NCI-H524 (cell line): ENCODE data around the gene SCEL.
A peak's percentile ranks its signal among the peaks of the same experiment; 100 is the strongest.
"Not testable (repeated sequence)": the region's sequence is repeated elsewhere in the genome, so short reads cannot be mapped to it uniquely, and the experiment has no call there.

Source experiments
- DNase-seq, 2 experiments: peaks; one replicate each; lab custom pipeline; 2025; lab: John Stamatoyannopoulos, UW

The SCEL gene

DNA sequence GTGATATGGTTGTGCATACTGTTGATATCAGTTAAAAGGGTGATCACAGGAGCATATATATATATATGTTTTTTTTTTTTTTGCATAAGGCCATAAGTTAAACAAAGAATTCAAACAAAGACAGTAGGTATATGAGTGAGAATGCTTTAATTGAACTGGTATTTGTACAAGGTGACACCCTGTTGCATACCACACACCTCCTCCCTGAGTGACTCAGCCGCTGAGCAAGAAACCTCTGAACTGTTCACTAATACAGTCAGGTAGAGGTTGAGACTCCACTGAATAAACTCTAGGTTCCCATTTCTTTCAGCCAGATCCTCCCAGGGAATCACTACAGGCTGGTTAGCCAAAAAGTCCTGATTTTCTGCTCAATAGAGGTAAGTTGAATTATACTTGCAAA, at the start of gene SCEL:
Gene SCEL (plus strand): TSS at position 259 of the 400 bp plus-strand sequence. CDS start 20,170 bp downstream, outside the sequence.
- DNase-seq, result no peak

GRCh38 chr13:77489566-77490337, 45.8 kb upstream of the SCEL start:
- no peak for DNase-seq

- peak; percentile 49 to 73 for DNase-seq
Observed at GRCh38 chr13:77492982-77493381, 42.5 kb upstream of the SCEL start.

- no peak for DNase-seq
Observed at GRCh38 chr13:77494226-77494625, 41.3 kb upstream of the SCEL start.

DNA sequence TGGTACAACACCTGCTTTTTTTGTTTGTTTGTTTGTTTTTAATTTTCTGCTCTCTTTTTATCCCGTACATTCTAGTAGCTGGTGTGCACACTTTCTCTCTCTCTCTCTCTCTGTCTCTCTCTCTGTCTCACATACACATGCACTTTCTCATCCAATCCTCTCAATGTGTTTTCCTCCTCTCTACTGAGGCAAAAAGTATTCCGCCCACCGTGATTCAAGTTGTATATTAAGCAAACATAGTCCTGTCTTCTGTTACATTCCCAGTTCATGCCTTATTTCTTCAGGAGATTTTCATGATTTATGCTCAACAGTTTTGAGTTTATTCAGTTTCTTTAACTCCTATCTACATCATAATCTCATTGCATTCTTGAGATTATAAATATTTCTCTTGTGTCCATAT, 38.2 kb upstream of the SCEL start:
- DNase-seq, result no peak

- DNase-seq, result no peak
Observed at GRCh38 chr13:77497835-77498234, 37.7 kb upstream of the SCEL start.

GRCh38 chr13:77502104-77502720, 33.3 kb upstream of the SCEL start:
- DNase-seq, result no peak

DNA sequence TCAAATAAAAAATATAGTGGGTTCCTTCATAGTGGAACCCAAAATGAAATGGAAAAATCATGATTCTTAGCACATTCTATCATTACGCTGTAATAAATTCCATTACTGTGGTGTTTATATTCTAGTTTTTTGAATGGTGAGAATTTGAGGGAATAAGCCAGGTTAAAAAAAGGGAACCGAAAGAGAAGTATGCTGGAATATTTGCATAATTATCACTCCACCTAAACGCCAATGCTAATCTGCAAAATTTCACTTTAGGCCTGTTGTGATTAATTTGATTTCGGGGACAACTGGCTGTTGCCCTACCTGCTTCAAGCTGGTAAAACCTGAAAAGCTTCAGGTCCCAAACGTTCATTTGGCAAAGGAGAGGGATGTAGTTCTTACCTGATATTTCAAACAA, 32.1 kb upstream of the SCEL start:
- no peak for DNase-seq

GRCh38 chr13:77506874-77507273, 28.6 kb upstream of the SCEL start:
- DNase-seq, result peak in 1 of 2 experiments; percentile 9

DNA sequence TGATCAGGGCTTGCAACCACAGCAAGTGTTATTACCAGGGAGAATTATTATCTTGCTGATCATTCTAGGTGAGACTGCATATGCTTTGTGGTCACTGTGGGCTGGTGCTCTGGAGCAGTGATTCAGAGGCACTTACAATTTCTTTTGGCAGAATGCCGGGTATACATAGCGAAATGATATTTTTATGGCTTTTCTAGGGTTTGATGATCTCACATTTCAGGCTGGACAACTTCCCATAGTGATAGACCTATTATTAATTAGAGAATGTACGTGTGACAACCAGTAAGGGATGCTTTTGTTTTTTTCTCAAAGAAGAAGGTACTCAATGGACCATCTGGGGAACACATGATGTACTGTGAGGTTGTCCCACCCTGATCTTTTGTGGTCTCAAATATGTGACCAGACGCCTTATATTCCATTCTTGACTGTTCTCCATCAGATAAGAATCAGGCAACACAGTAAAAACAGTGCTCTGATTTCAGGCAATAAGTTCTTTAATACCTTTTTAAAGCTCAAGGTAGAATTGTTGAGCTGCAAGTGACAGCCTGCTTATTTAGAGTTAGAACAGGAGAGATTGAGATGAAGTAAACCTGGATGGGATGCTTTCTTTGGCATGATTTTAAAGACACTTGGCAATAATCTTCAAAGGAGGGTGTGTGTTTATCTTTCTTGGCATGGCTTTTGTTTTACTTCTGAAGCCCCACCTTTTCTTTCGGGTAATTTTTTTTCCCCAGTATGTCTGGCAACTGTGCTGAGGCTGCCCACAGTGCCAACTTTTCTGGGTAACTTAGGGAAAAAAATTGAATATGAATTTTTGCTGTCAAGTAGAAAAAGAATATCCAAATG, 27.4 kb upstream of the SCEL start:
- DNase-seq, result no peak

DNA sequence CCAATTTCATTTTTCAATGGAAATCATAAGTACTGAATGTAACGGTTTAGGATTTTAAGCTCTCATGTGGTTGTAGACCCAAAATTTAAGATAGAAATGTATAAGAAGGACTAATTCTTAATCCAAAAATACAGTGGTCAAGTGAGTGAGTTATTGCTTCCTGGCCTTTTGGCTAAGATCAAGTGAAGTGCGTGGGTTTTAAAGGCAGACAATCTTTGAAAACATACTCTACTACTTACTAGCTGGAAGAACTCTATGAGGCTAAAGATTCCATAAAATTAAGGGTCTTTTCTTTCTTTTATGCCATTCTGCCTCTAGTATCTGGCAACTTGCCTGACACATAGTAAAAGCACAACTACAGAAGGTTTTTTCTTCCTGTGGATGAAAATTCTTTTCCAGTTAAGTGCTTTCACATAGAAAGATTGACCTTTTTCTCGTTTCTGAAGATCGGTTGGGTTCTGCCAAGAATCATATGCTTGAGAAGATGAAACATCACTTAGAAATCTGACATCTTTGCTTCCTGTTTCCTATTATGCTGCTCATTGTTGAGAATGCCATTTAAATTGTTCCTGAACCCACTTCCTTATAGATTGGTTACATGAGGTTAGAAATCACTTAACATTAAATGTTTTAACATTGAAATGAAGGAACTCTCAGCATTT, 26.4 kb upstream of the SCEL start:
- no peak for DNase-seq

GRCh38 chr13:77510156-77510555, 25.4 kb upstream of the SCEL start:
- DNase-seq, result no peak

DNA sequence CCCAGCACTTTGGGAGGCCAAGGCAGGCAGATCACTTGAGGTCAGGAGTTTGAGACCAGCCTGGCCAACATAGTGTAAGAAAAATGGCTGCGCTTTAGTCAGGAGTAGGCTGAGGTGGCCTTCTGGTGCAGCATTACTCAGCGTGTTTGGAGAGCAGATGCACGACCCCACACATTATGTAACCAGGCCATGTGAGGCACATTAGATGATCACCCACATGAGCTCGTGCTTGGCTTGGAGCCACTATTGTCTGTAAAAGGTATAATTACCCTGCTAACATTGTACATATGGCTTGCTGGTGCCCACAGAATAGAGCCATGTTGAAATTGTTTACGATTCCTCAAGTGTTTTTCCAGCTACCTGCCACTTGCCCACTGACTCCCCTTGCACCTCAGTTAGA, 24.0 kb upstream of the SCEL start:
- DNase-seq, result peak; percentile 17 to 64

DNA sequence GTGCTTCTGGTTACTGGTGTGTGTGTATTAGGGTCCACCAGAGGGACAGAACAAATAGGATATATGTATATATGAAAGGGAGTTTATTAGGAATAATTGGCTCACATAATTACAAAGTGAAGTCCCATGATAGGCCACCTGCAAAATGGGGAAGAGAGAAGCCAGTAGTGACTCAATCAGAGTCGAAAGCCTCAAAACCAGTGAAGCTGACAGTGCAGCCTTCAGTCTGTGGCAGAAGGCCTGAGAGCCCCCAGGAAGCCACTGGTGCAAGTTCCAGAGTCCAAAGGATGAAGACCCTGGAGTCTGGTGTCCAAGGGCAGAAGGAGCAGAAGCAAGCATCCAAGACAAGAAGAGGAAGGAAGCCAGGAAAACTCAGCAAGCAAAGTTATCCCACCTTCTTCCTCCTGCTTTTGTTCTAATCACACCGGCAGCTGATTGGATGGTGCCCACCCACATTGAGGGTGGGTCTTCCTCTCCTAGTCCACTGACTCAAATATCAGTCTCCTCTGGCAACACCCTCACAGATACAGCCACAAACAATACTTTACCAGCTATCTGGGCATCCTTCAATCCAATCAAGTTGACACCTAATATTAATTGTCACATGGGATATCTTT, 21.7 kb upstream of the SCEL start:
- no peak for DNase-seq

DNA sequence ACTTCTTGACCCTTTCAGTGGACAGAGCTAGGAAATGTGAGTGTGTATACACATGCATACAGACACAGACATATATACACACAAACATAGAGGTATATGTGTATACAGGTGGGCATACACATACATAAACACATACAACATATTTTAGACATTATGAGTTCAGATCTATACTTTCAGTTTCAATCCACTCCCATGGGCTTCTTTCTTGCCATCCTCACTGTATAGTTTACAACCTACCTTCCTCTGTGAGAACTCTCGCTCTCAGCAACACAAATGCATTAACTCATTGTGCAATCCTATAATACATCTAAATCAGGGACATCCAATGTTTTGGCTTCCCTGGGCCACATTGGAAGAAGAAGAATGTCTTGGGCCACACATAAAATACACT, 21.2 kb upstream of the SCEL start:
- DNase-seq, result no peak

- no peak for DNase-seq
Observed at GRCh38 chr13:77515785-77516184, 19.7 kb upstream of the SCEL start.

GRCh38 chr13:77516342-77516789, 19.1 kb upstream of the SCEL start:
- DNase-seq, result no peak

GRCh38 chr13:77518266-77518665, 17.2 kb upstream of the SCEL start:
- DNase-seq, result no peak

DNA sequence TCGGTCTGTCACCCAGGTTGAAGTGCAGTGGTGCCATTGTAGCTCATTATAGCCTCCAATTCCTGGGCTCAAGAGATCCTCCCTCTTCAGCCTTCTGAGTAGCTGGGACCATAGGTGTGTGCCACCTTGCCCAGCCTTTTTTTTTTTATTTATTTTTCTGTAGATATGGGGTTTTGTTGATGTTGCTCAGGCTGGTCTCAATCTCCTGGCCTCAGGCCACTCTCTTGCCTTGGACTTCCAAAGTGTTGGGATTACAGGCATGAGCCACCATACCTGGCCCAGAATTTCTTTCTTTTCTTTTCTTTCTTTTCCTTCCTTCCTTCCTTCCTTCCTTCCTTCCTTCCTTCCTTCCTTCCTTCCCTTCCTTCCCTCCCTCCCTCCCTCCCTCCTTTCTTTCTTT, 16.1 kb upstream of the SCEL start:
- DNase-seq, result not testable (repeated sequence)

GRCh38 chr13:77519808-77520207, 15.7 kb upstream of the SCEL start:
- DNase-seq, result no peak

DNA sequence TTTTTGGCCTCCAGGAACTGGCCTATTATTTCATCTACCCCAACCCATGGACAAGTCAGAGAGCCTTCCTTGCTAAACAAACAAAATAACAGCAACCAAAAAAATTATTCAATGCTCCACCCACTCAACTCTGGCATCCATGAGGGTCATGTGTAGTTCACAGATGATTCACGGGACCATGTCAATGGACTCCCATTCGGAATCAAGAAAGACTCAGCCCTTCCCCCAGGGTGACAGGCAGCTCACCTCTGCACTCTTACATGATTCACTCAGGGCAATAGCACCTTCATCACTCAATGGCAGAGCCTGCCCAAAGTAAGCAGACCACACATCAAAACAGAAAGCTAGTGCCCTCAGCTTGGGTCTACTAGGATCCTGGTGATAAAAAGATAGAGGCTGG, 14.3 kb upstream of the SCEL start:
- no peak for DNase-seq
